ENCODE results near the gene SORCS1.

GRCh38 chr10:106707657-106708056, 456.8 kb downstream of the SORCS1 start:
- TF ChIP-seq ZNF384 (IDR thresholded peaks at IDR 0.05) (no peak), FOXK2 (IDR thresholded peaks at IDR 0.05) (no peak), ELF4 (IDR thresholded peaks at IDR 0.05) (no peak), PKNOX1 (IDR thresholded peaks at IDR 0.05) (no peak), SP1 (IDR thresholded peaks at IDR 0.05) (no peak), BHLHE40 (IDR thresholded peaks at IDR 0.05; ENCODE audit: borderline replicate concordance) (no peak), FOXA1 (IDR thresholded peaks at IDR 0.05) (no peak), ARNT (IDR thresholded peaks at IDR 0.05) (no peak), NFRKB (IDR thresholded peaks at IDR 0.05) (no peak), FOXM1 (IDR thresholded peaks at IDR 0.05; ENCODE audit: borderline replicate concordance) (no peak), CTBP1 (IDR thresholded peaks at IDR 0.05; ENCODE audit: borderline replicate concordance) (no peak)

All from HEK293T (cell line).